Measurements from ENCODE around the gene DPEP1. TPM values are rescaled to one million over a fixed set of nuclear protein-coding genes. Genes with fewer than 3 reads are reported as not detected.

DPEP1 gene
- 0.29 and 0.36 TPM in 2 replicates for total RNA-seq

GRCh38 chr16:89613231-89613953 is at the start of gene DPEP1:
Gene DPEP1 (plus strand): TSS chr16:89613642. CDS start chr16:89630411, 16,769 bp downstream.
- Histone ChIP-seq H3K79me2 (ENCODE audit: insufficient read depth, low read length) (no peaks in the 10 kb centered on the region), H3K9me3 (ENCODE audit: low read depth, low read length) (no peaks in the 10 kb centered on the region), H3K4me3 (ENCODE audit: insufficient read depth, low read length) (no peak within 1 kb of the TSS), H3K27me3 (ENCODE audit: insufficient read depth, low read length) (no peaks in the 10 kb centered on the region), H3K36me3 (ENCODE audit: insufficient read depth, low read length) (no peaks in the 10 kb centered on the region), H2AFZ (ENCODE audit: low read length) (no peak within 1 kb of the TSS), H3K27ac (ENCODE audit: low read depth, low read length) (no peak within 1 kb of the TSS), H3K4me1 (ENCODE audit: insufficient read depth, low read length) (peaks cover 3% of the 10 kb centered on the region), H4K20me1 (ENCODE audit: insufficient read depth, low read length) (no peaks in the 10 kb centered on the region), H3K4me2 (ENCODE audit: insufficient read depth, low read length) (no peak within 1 kb of the TSS)
- TF ChIP-seq CTCF (IDR thresholded peaks at IDR 0.05; ENCODE audit: extremely low read depth, low read depth, low read length), result no peak
- DNase-seq (ENCODE audit: insufficient read length, low spot score, missing footprints), result no peak

GRCh38 chr16:89564476-89565255 is 48.8 kb upstream of the DPEP1 start:
- Histone ChIP-seq H2AFZ (ENCODE audit: low read length) (no peak overlapping the region), H3K4me1 (ENCODE audit: insufficient read depth, low read length) (peaks cover 45% of the 10 kb centered on the region), H3K79me2 (ENCODE audit: insufficient read depth, low read length) (peaks cover 33% of the 10 kb centered on the region), H4K20me1 (ENCODE audit: insufficient read depth, low read length) (peaks cover 55% of the 10 kb centered on the region), H3K4me2 (ENCODE audit: insufficient read depth, low read length) (peak overlapping the region; percentile 83), H3K36me3 (ENCODE audit: insufficient read depth, low read length) (peaks cover 40% of the 10 kb centered on the region), H3K27ac (ENCODE audit: low read depth, low read length) (no peak overlapping the region), H3K27me3 (ENCODE audit: insufficient read depth, low read length) (no peaks in the 10 kb centered on the region), H3K4me3 (ENCODE audit: insufficient read depth, low read length) (no peak overlapping the region), H3K9me3 (ENCODE audit: low read depth, low read length) (no peaks in the 10 kb centered on the region)
- TF ChIP-seq CTCF (IDR thresholded peaks at IDR 0.05; ENCODE audit: extremely low read depth, low read depth, low read length), result no peak
- DNase-seq (ENCODE audit: insufficient read length, low spot score, missing footprints), result no peak

GRCh38 chr16:89565256-89565505 is 48.3 kb upstream of the DPEP1 start:
- DNase-seq (ENCODE audit: insufficient read length, low spot score, missing footprints), result no peak
- Histone ChIP-seq H3K79me2 (ENCODE audit: insufficient read depth, low read length) (peaks cover 33% of the 10 kb centered on the region), H3K36me3 (ENCODE audit: insufficient read depth, low read length) (peaks cover 40% of the 10 kb centered on the region), H2AFZ (ENCODE audit: low read length) (no peak overlapping the region), H3K4me1 (ENCODE audit: insufficient read depth, low read length) (peaks cover 41% of the 10 kb centered on the region), H3K27ac (ENCODE audit: low read depth, low read length) (no peak overlapping the region), H3K4me3 (ENCODE audit: insufficient read depth, low read length) (no peak overlapping the region), H4K20me1 (ENCODE audit: insufficient read depth, low read length) (peaks cover 55% of the 10 kb centered on the region), H3K4me2 (ENCODE audit: insufficient read depth, low read length) (peak overlapping the region; percentile 83), H3K9me3 (ENCODE audit: low read depth, low read length) (no peaks in the 10 kb centered on the region), H3K27me3 (ENCODE audit: insufficient read depth, low read length) (no peaks in the 10 kb centered on the region)
- TF ChIP-seq CTCF (IDR thresholded peaks at IDR 0.05; ENCODE audit: extremely low read depth, low read depth, low read length), result no peak

All from osteoblast (primary cell).